ENCODE measurements around the gene WWP2.
A peak's percentile ranks its signal among the peaks of the same experiment; 100 is the strongest.

Gene WWP2

GRCh38 chr16:69926241-69926640, 164.1 kb downstream of the WWP2 start:
- no peak for DNase-seq (ENCODE audit: low read depth in 2 of 2)

DNA sequence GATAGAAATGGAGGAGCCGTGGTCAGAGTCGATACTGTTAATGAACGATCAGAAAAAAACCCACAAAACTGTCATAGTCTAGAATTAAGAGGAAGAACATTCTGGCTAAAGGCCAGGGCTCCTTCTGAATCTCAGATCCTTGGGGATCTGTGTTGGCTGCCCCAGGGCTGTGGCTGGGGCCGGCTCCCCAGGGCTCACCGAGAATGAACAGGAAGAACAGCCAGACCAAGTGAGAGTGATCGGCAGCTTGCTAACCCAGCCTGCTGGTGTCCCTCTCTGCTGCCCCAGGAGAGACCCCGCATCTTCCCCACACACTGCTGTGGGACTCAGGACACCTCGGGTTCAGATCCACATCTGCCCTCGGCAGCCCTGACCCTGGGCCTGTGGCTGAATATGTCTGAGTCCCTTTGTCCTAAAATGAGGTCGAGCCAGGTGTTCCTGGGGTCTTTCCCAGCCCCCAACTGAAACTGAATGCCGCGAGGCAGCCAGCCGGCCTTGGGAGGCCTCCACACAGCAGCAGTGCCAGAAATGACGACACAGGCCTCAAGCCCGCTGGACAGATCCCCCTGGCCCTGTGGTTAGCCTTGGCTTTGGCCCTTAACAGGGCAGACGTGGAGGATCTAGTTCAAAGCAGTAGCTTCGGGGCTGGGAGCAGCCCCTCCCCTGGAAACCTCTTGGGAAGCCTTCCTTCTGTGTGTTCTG, 165.1 kb downstream of the WWP2 start:
- DNase-seq (ENCODE audit: low read depth in 2 of 2), result no peak

GRCh38 chr16:69928856-69929400, 166.8 kb downstream of the WWP2 start:
- DNase-seq (ENCODE audit: low read depth in 2 of 2), result no peak

GRCh38 chr16:69929480-69929879, 167.3 kb downstream of the WWP2 start:
- DNase-seq (ENCODE audit: low read depth in 2 of 2), result no peak

GRCh38 chr16:69930117-69930776, 168.1 kb downstream of the WWP2 start:
- peak; percentile 19 to 21 for DNase-seq (ENCODE audit: low read depth in 2 of 2)

GRCh38 chr16:69931631-69932030, 169.5 kb downstream of the WWP2 start:
- no peak for DNase-seq (ENCODE audit: low read depth in 2 of 2)

GRCh38 chr16:69932228-69932627, 170.1 kb downstream of the WWP2 start:
- DNase-seq (ENCODE audit: low read depth in 2 of 2), result no peak

GRCh38 chr16:69932691-69933392, 170.7 kb downstream of the WWP2 start:
- no peak for DNase-seq (ENCODE audit: low read depth in 2 of 2)

DNA sequence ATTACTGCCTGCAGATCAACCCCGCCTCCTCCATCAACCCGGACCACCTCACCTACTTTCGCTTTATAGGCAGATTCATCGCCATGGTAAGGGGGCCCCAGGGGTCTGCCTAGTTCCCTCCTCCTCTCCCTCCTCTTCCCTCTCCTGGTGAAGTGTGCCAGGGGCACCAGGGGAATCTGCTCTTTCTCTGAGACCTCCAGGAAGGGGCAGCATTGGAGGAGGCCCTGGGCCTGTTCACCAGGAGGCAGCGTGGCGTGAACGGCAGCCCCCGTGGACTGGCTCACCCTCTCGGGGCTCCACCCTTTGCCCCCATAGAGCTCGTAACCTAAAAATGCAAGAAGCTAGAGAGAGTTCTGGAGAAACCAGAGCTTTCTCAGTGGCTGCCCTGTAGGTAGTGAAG, 171.9 kb downstream of the WWP2 start:
- DNase-seq (ENCODE audit: low read depth in 2 of 2), result no peak

DNA sequence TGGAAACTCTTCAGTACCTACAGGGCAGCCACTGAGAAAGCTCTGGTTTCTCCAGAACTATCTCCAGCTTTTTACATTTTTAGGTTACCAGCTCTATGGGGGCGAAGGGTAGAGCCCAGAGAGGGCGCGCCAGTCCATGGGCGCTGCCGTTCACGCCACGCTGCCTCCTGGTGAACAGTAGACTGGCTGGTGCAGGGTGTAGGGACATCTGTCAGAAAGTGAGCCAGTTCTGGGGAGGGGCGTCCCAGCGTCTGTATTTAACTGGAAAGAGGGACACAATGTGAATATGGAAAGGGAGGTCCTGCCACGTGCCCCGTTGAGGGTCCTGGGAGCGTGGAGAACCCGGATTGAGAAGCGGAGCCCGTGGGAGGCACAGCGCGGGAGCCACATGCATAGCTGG, 172.6 kb downstream of the WWP2 start:
- no peak for DNase-seq (ENCODE audit: low read depth in 2 of 2)

GRCh38 chr16:69935278-69935711, 173.2 kb downstream of the WWP2 start:
- no peak for DNase-seq (ENCODE audit: low read depth in 2 of 2)

GRCh38 chr16:69935740-69936139, 173.6 kb downstream of the WWP2 start:
- no peak for DNase-seq (ENCODE audit: low read depth in 2 of 2)

GRCh38 chr16:69936252-69936651, 174.1 kb downstream of the WWP2 start:
- no peak for DNase-seq (ENCODE audit: low read depth in 2 of 2)

- no peak for DNase-seq (ENCODE audit: low read depth in 2 of 2)
These were observed 174.6 kb downstream of the WWP2 start for GRCh38 chr16:69936751-69937211.

- DNase-seq (ENCODE audit: low read depth in 2 of 2), result no peak
These were observed 175.4 kb downstream of the WWP2 start for GRCh38 chr16:69937465-69937951.

DNA sequence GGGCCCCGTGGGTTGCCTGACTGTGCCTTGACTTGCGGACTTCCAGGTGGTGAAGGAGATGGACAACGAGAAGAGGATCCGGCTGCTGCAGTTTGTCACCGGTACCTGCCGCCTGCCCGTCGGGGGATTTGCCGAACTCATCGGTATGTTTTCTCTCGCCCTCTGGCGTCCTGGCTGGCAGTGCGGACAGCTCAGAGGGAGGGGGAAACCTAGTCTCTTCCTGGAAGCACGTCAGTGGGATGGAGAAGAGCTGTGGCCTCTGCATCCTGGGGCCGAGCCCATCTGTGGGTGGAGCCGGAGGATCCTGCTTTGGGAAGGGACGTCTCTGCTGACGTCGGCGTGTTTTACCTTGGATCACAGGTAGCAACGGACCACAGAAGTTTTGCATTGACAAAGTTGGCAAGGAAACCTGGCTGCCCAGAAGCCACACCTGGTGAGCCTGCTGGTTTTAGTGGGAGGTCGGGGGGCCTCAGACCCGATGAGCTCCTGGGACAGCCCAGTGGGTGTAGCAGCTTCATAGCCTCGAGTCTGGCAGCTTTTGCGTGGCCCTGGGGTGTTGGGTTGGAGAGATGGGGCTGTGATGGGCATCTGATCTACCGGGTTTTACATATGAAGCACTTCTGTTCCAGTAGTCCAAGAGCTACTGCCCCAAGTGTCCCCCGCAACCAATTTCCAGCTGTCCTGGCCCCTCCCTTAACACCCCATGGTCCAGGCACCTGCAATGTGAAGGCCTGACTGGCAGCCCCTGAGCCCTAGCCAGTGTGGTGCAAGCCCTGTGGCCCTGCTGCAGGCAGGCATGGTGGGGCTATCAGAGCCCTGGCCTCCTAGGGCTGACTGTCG, 177.1 kb downstream of the WWP2 start:
- DNase-seq (ENCODE audit: low read depth in 2 of 2), result no peak

DNA sequence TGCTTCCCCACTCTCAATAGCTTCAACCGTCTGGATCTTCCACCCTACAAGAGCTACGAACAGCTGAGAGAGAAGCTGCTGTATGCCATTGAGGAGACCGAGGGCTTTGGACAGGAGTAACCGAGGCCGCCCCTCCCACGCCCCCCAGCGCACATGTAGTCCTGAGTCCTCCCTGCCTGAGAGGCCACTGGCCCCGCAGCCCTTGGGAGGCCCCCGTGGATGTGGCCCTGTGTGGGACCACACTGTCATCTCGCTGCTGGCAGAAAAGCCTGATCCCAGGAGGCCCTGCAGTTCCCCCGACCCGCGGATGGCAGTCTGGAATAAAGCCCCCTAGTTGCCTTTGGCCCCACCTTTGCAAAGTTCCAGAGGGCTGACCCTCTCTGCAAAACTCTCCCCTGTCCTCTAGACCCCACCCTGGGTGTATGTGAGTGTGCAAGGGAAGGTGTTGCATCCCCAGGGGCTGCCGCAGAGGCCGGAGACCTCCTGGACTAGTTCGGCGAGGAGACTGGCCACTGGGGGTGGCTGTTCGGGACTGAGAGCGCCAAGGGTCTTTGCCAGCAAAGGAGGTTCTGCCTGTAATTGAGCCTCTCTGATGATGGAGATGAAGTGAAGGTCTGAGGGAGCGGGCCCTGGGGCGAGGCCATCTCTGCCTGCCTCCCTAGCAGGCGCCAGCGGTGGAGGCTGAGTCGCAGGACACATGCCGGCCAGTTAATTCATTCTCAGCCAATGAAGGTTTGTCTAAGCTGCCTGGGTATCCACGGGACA, 177.9 kb downstream of the WWP2 start:
- DNase-seq (ENCODE audit: low read depth in 2 of 2), result no peak

- no peak for DNase-seq (ENCODE audit: low read depth in 2 of 2)
These were observed 178.5 kb downstream of the WWP2 start for GRCh38 chr16:69940676-69941075.

DNA sequence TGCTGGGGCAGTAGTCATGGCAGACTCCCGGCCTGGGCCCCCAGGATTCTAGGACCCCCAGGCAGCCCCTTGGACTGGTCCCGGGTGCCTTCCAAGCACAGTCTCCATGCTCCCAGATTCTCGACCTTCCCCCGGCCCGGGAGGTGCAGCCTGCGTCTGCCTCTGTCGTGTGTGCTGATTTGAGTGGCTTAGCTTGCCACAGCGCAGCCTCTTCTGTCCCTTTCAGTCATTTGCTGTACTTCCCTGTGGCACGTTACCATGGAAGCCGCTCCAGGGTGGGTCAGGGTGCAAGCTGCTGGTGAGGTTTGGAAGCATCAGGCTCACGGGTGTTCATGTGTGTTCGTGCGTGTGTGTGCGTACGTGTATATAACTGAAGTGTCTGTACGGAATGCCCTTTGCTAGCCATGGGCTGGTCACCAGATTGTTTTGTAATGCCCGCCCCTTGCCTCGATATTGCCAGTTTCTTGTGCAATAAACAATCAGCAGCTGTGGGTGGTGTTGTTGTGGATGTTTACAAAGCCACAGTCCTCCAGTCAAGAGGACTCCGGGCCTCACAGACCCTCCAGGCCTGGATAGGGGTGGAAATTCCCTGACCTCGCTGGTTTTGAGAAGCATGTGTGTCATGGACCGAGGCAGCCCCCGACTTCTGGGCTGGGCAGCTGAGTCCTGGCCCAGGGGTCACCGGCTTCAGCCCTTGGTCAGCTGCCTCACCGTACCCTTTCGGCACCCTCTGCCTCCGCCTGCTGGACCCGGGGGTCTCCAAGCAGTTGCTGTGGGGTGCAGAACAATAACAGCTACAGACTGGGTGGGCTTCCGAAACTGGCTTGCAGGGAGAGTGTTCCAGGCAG, 179.3 kb downstream of the WWP2 start:
- no peak for DNase-seq (ENCODE audit: low read depth in 2 of 2)

- no peak for DNase-seq (ENCODE audit: low read depth in 2 of 2)
These were observed 180.0 kb downstream of the WWP2 start for GRCh38 chr16:69942099-69942491.
